Measurements from ENCODE around the gene HOXC13. TPM values are rescaled to one million over a fixed set of nuclear protein-coding genes. Genes with fewer than 3 reads are reported as not detected.

The HOXC13 gene
- total and polyA plus RNA-seq, 9 of the 15 experiments (the other 6 are each of a cell fraction or from before 2014, with no cell fraction given): 0.03 to 0.29 (median 0.17) TPM; not detected in 2

- DNase-seq (ENCODE audit: extremely low read depth in 1 of 4, low spot score in 3 of 4): no peak
- Histone ChIP-seq H4K20me1 (replicated peaks; ENCODE audit: control insufficient read depth, insufficient read depth, low read length) (no peaks in the 10 kb centered on the region; the same call in 1 of the 2 replicates), H3K4me1 (replicated peaks in 1 of 2; ENCODE audit: control insufficient read depth in 2 of 2, insufficient read depth in 2 of 2, low read length in 2 of 2) (peaks cover 0 to 23% of the 10 kb centered on the region in 2 experiments; a peak in 4 of 5 replicates), H3K36me3 (ENCODE audit: control insufficient read depth, insufficient read depth, low read length) (no peaks in the 10 kb centered on the region), H3K79me2 (ENCODE audit: control insufficient read depth, insufficient read depth, low read length) (no peaks in the 10 kb centered on the region), H3K27me3 (ENCODE audit: control insufficient read depth in 2 of 2, insufficient read depth in 2 of 2, low read length in 2 of 2) (peaks cover 78 to 82% of the 10 kb centered on the region in 2 experiments), H3K9ac (ENCODE audit: insufficient read depth in 1 of 2, low read depth in 2 of 2, low read length in 2 of 2) (no peak overlapping the region), H2AFZ (ENCODE audit: low read depth, low read length) (no peak overlapping the region), H3K27ac (ENCODE audit: extremely low read depth, low read depth, low read length) (no peak overlapping the region), H3K9me1 (ENCODE audit: control insufficient read depth, insufficient read depth, low read length) (no peaks in the 10 kb centered on the region), H3K4me2 (ENCODE audit: insufficient read depth, low read length) (no peak overlapping the region), H3K4me3 (no peak overlapping the region), H3K9me3 (replicated peaks; ENCODE audit: control insufficient read depth, insufficient read depth, low read depth, low read length) (no peaks in the 10 kb centered on the region)
- 7% methylated on average over 16 of the region's 18 CpGs for WGBS (ENCODE audit: insufficient coverage, low coverage, missing lambda C conversion rate)
- TF ChIP-seq ZNF512 (tag; IDR thresholded peaks at IDR 0.05) (peak; percentile 90), CBX2 (IDR thresholded peaks at IDR 0.05; ENCODE audit: insufficient read depth, low read length, poor library complexity, severe bottlenecking) (peak; percentile 61), ESRRA (IDR thresholded peaks at IDR 0.05; ENCODE audit: borderline replicate concordance, low read depth) (peak; percentile 42; the same call in 1 of the 2 replicates), SRF (CRISPR knock-in tag; IDR thresholded peaks at IDR 0.05) (peak in 1 of 2 experiments; percentile 76; a peak in 1 of 4 replicates), EGR1 (conservative IDR thresholded peaks at IDR 0.05) (0 out of 2 replicates have a peak, but pooled peaks have one; percentile 7), RBM39 (optimal IDR thresholded peaks at IDR 0.05; ENCODE audit: low read depth, low read length) (no peak), ILK (tag; IDR thresholded peaks at IDR 0.05; ENCODE audit: borderline replicate concordance, low read depth) (no peak)
- intact Hi-C loops (cut with micrococcal nuclease): no loop called here
- FAIRE-seq: no peak
- 0 out of 3 replicates have a peak, but pooled peaks have one; percentile 29 for ATAC-seq
- ChIA-PET CTCF (ENCODE audit: low intra/inter-chr PET ratio) (no interaction called here), POLR2A (interaction anchor here (0.6 to 1.6 kb wide), 5 partner anchors 11 to 1068 kb away, joined by 3 read pairs; no protein-coding TSS in a partner anchor)
- in situ Hi-C loops (cut with MboI): no loop called here
- no TSS peak for BruUV-seq (replicated peaks)
Observed at GRCh38 chr12:53965281-53966084, 26.9 kb downstream of the HOXC13 start.

Measured in K562 (cell line).